Neural crest cell (in vitro differentiated cells): ENCODE measurements around the gene NANOS3. TPM values are rescaled to one million over a fixed set of nuclear protein-coding genes. Genes with fewer than 3 reads are reported as not detected.

ENCODE experiments used
- DNase-seq: peaks from one replicate; pipeline ENCODE4 v3.0.0; 2021; ENCODE audit warnings: low read depth, mixed read lengths, low spot score
- H3K27ac Mint-ChIP-seq: one replicate; pipeline ENCODE4 v1.8.0; 2021; ENCODE audit warnings: mild to moderate bottlenecking, mixed read lengths; ENCODE audit not compliant: unreplicated experiment
- H3K27me3 Mint-ChIP-seq: 2 replicates; pipeline ENCODE4 v1.8.0; 2021; ENCODE audit warnings: low read depth, mild to moderate bottlenecking, mixed read lengths
- H3K36me3 Mint-ChIP-seq: 2 replicates; pipeline ENCODE4 v1.8.0; 2021; ENCODE audit warnings: low read depth, mild to moderate bottlenecking, mixed read lengths
- H3K4me1 Mint-ChIP-seq: 2 replicates; pipeline ENCODE4 v1.8.0; 2021; ENCODE audit warnings: mixed read lengths
- H3K4me3 Mint-ChIP-seq: one replicate; pipeline ENCODE4 v1.8.0; 2021; ENCODE audit warnings: mild to moderate bottlenecking, mixed read lengths
- H3K9me3 Mint-ChIP-seq: 2 replicates; pipeline ENCODE4 v1.8.0; 2021; ENCODE audit warnings: mixed read lengths
- total RNA-seq: library from RNA; stranded (reverse); gene quantifications from 2 replicates; pipeline ENCODE4 v1.2.1, GENCODE V29; 2021
- TF ChIP-seq, protein P1 (sequence below): fragments of 200-600 bp; sonication (generic); conservative IDR thresholded peaks from 2 replicates; pipeline ENCODE4 v1.5.0; 2021; ENCODE audit warnings: antibody characterized with exemption, mild to moderate bottlenecking

Gene NANOS3
- total RNA-seq, 1 donor from 2014 or later = 1.6 TPM

DNA sequence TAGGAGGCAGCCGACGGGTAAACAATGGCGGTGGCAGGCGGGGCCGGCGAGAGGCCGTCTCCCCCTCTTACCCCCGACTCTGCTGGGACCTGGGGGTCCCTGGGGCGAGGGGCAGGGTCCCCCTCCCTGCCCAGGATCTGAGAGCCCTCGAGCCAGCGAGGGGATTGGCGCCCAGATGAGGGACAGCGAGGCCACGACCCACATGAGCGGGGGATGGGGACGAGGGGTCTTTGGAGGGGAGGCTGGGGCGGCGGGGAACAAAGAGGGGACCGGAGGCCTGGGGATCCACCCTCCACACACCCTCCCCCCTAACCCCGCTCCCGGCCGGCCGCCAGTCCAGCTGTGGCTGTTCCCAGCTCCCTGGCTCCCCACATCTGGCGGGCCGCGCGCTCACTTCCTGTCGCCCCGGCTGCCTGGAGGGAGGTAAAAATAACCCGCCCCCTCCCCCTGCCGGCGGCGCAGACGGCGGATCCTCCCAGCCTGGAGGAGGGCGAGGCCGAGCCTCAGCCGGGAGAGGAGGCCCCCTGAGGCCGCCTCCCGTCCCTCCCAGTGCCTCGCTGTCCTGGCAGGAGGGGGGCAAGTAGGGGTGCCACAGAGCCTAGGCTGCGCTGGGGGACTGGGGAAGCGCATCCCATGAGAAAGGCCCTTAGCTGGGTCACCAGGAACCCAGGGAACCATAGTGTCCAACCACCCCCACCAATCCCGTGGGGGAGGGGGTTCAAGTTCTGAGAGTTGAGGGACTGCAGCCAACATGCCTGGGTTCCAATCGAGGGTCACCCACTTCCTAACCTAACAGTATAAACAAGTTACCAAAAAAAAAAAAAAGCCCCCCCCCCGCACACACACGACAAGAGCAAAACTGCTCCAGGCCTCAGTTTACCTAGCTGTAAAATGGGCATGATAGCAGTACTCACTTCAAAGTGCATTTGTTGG lies 29.3 kb upstream of the NANOS3 start:
- Mint-ChIP-seq H3K4me1 (peaks cover 40% of the 10 kb centered on the region), H3K9me3 (no peaks in the 10 kb centered on the region), H3K27ac (peak overlapping the region; percentile 99), H3K4me3 (peak overlapping the region; percentile 88), H3K36me3 (no peaks in the 10 kb centered on the region), H3K27me3 (peaks cover 7% of the 10 kb centered on the region)
- DNase-seq = peak; percentile 73
- TF ChIP-seq, protein P1, sequence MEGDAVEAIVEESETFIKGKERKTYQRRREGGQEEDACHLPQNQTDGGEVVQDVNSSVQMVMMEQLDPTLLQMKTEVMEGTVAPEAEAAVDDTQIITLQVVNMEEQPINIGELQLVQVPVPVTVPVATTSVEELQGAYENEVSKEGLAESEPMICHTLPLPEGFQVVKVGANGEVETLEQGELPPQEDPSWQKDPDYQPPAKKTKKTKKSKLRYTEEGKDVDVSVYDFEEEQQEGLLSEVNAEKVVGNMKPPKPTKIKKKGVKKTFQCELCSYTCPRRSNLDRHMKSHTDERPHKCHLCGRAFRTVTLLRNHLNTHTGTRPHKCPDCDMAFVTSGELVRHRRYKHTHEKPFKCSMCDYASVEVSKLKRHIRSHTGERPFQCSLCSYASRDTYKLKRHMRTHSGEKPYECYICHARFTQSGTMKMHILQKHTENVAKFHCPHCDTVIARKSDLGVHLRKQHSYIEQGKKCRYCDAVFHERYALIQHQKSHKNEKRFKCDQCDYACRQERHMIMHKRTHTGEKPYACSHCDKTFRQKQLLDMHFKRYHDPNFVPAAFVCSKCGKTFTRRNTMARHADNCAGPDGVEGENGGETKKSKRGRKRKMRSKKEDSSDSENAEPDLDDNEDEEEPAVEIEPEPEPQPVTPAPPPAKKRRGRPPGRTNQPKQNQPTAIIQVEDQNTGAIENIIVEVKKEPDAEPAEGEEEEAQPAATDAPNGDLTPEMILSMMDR = peak; percentile 40

DNA sequence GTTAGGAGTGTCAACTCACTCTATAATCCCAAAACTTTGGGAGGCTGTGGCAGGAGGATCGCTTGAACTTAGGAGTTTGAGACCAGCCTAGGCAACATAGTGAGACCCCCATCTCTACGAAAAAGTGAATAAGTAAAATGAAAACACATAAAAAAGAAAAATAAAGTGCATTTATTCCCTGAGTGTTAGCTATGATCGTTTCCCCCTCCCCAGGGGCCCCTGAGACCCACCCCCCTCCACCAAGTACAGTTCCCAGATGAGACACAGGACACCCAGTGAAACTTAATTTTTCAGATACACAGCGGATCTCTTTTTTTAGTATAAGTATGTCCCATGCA lies 28.6 kb upstream of the NANOS3 start:
- H3K4me3 Mint-ChIP-seq = peak overlapping the region; percentile 18
- TF ChIP-seq, protein P1 = no peak
- H3K36me3 Mint-ChIP-seq = no peaks in the 10 kb centered on the region
- peaks cover 40% of the 10 kb centered on the region for H3K4me1 Mint-ChIP-seq
- peaks cover 7% of the 10 kb centered on the region for H3K27me3 Mint-ChIP-seq
- H3K9me3 Mint-ChIP-seq = no peaks in the 10 kb centered on the region
- H3K27ac Mint-ChIP-seq = no peak overlapping the region
- no peak for DNase-seq

DNA sequence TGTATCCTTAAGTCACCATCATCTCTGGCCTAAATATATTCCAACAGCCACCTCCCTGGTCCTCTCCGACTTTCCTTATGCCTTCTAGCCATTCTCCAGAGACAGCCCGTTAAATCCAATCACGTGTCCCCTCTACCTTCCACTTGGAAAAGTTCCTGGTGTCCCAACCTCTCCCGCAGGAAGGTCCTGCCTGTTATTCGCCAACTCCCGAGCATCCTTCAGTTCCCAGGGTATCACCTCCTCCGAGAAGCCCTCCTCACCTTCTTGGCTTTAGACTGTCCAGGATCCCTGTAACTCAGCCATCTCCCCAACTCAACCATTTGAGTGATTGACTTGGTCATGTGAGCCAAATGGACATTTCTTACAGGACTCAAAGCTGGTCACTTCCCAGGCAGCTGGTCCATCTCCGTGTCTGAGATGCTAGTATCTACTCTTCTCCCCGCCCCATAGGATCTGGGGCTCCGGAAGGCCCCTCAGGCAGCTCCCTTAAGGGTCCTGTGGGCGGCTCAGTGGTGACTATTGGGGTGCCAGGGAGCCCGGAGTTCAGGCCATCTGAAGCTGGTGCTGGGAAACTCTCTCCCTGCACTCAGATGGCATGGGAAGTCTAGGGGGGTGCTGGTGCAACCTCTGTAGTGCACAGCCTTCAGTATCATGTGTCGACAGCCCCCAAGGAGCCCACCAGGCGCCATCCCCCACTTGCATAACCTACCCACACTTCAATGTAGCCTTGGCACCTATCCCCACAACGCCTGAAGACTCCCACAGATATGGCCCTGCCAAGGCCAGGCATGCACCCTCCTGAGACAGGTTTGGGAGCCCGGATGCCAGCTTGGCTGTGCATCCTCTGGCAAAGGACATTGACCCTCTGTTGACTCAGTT lies 27.9 kb upstream of the NANOS3 start:
- Mint-ChIP-seq H3K27me3 (peaks cover 7% of the 10 kb centered on the region), H3K4me1 (peaks cover 40% of the 10 kb centered on the region), H3K9me3 (no peaks in the 10 kb centered on the region), H3K4me3 (peak overlapping the region; percentile 67), H3K36me3 (no peaks in the 10 kb centered on the region), H3K27ac (peak overlapping the region; percentile 1)
- TF ChIP-seq, protein P1 = no peak
- no peak for DNase-seq

DNA sequence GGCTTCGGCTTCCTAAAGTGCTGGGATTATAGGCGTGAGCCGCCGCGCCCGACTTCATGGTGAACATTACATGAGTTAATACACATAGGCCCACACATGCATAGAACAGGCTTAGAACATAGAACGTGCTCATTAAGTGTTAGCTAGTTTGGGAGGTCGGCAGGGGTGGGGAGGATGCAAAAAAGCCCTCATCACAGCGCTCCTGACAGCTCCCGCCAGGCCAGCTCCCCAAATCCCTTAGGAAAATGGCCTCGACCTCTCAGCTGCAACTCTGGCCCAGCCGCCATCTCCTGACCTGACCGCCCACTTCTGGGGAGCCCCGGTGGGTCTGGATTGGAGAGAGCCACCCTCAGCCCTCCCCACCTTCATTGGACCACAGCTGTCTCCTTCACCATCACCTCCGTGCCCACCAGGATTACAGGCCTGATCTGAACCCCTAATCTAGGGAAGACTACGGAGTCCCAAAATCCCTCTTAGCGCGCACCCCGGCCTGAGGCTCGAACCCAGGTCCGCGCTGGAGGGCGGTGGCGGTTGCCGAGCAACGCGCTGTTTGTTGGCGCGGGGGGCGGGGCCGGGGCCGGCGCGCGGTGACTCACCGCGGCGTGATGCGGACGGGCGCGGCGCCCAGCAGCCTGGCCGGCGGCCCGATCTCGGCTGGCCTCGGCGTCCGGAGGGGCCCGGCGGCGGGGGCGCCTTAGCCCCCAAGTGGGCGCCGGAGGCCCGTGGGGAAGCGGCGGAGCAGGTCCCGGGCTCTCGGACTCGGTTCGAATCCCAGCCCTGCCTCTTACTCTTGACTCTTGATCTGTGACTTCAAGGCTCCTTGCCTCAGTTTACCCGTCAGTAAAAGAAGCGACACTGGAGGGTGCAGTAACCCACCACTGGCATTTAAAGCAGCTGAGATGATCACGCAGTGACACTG lies 26.7 kb upstream of the NANOS3 start:
- Mint-ChIP-seq H3K4me1 (peaks cover 31% of the 10 kb centered on the region), H3K36me3 (no peaks in the 10 kb centered on the region), H3K4me3 (peak overlapping the region; percentile 82), H3K27ac (peak overlapping the region; percentile 92), H3K9me3 (no peaks in the 10 kb centered on the region), H3K27me3 (peaks cover 7% of the 10 kb centered on the region)
- DNase-seq = peak; percentile 62
- TF ChIP-seq, protein P1 = no peak
